KMS-11 (cell line): Measurements from ENCODE around the gene SYPL1.
"Not testable (repeated sequence)": the region's sequence is repeated elsewhere in the genome, so short reads cannot be mapped to it uniquely, and the experiment has no call there.

ENCODE experiments used
- H2AFZ ChIP-seq: fragments of 200-600 bp; sonication (generic); 2 replicates; pipeline ENCODE4 v1.6.1; 2016; ENCODE audit warnings: antibody characterized with exemption, mixed run types, low read depth
- H3K27ac ChIP-seq: fragments of 200-600 bp; sonication (generic); 2 replicates; pipeline ENCODE4 v1.6.1; 2016; ENCODE audit warnings: mild to moderate bottlenecking, mixed run types
- H3K27me3 ChIP-seq: fragments of 200-600 bp; sonication (generic); 2 replicates; pipeline ENCODE4 v1.6.1; 2017; ENCODE audit warnings: mild to moderate bottlenecking, low read depth, mixed run types, moderate library complexity; ENCODE audit not compliant: insufficient read depth
- H3K36me3 ChIP-seq: fragments of 200-600 bp; sonication (generic); 2 replicates; pipeline ENCODE4 v1.6.1; 2017; ENCODE audit warnings: mild to moderate bottlenecking, mixed run types; ENCODE audit not compliant: insufficient read depth
- H3K4me1 ChIP-seq: fragments of 200-600 bp; sonication (generic); 2 replicates; pipeline ENCODE4 v1.6.1; 2016; ENCODE audit warnings: mild to moderate bottlenecking, low read depth, mixed run types; ENCODE audit not compliant: poor library complexity, severe bottlenecking
- H3K4me2 ChIP-seq: fragments of 200-600 bp; sonication (generic); 2 replicates; pipeline ENCODE4 v1.7.0; 2016; ENCODE audit warnings: mild to moderate bottlenecking, mixed run types
- H3K4me3 ChIP-seq: fragments of 200-600 bp; sonication (generic); IDR thresholded peaks from 2 replicates; pipeline ENCODE4 v1.6.1; 2017; ENCODE audit warnings: low read depth, low read length, mixed read lengths; ENCODE audit not compliant: insufficient read depth
- H3K79me2 ChIP-seq: fragments of 200-600 bp; sonication (generic); 2 replicates; pipeline ENCODE4 v1.6.1; 2016; ENCODE audit warnings: low read depth, mixed run types; ENCODE audit not compliant: insufficient read depth
- H3K9ac ChIP-seq: fragments of 200-600 bp; sonication (generic); 2 replicates; pipeline ENCODE4 v1.6.1; 2016; ENCODE audit warnings: mild to moderate bottlenecking, mixed run types
- H4K20me1 ChIP-seq: fragments of 200-600 bp; sonication (generic); 2 replicates; pipeline ENCODE4 v1.6.1; 2016; ENCODE audit warnings: mild to moderate bottlenecking, mixed run types; ENCODE audit not compliant: insufficient read depth
- CTCF ChIP-seq: fragments of 200-600 bp; sonication (generic); conservative IDR thresholded peaks from 2 replicates; pipeline ENCODE4 v1.6.1; 2017; ENCODE audit warnings: low read depth, mild to moderate bottlenecking, antibody characterized with exemption, low read length, moderate library complexity, mixed read lengths

The SYPL1 gene

GRCh38 chr7:106139265-106140251, 27.4 kb upstream of the SYPL1 start:
- H3K9ac ChIP-seq, result no peak overlapping the region

GRCh38 chr7:106138776-106139175, 26.7 kb upstream of the SYPL1 start:
- Histone ChIP-seq H3K27me3 (no peaks in the 10 kb centered on the region), H3K36me3 (no peaks in the 10 kb centered on the region), H3K4me2 (no peak overlapping the region), H3K79me2 (no peaks in the 10 kb centered on the region), H3K4me3 (no peak overlapping the region), H3K9ac (no peak overlapping the region), H2AFZ (no peak overlapping the region), H3K4me1 (no peaks in the 10 kb centered on the region), H3K27ac (no peak overlapping the region), H4K20me1 (no peaks in the 10 kb centered on the region)
- no peak for TF ChIP-seq CTCF

More at GRCh38 chr7:106139265-106140251, 27.4 kb upstream of the SYPL1 start:
- no peaks in the 10 kb centered on the region for H4K20me1 ChIP-seq
- no peak overlapping the region for H3K4me2 ChIP-seq
- no peaks in the 10 kb centered on the region for H3K79me2 ChIP-seq
- no peak overlapping the region for H3K4me3 ChIP-seq
- no peak overlapping the region for H2AFZ ChIP-seq
- no peak overlapping the region for H3K27ac ChIP-seq
- H3K36me3 ChIP-seq, result no peaks in the 10 kb centered on the region
- H3K4me1 ChIP-seq, result no peaks in the 10 kb centered on the region
- no peaks in the 10 kb centered on the region for H3K27me3 ChIP-seq
- TF ChIP-seq CTCF, result no peak

GRCh38 chr7:106138181-106138580, 26.1 kb upstream of the SYPL1 start:
- not testable (repeated sequence) for H3K36me3 ChIP-seq, H4K20me1 ChIP-seq, H3K27me3 ChIP-seq, H2AFZ ChIP-seq, H3K4me3 ChIP-seq, H3K27ac ChIP-seq, H3K79me2 ChIP-seq, H3K9ac ChIP-seq, H3K4me2 ChIP-seq, H3K4me1 ChIP-seq

GRCh38 chr7:106134241-106134640, 22.1 kb upstream of the SYPL1 start:
- H3K9ac ChIP-seq, result no peak overlapping the region
- no peak overlapping the region for H3K4me3 ChIP-seq
- no peaks in the 10 kb centered on the region for H3K36me3 ChIP-seq
- H3K79me2 ChIP-seq, result no peaks in the 10 kb centered on the region
- H4K20me1 ChIP-seq, result no peaks in the 10 kb centered on the region
- H3K4me2 ChIP-seq, result no peak overlapping the region
- H3K4me1 ChIP-seq, result no peaks in the 10 kb centered on the region
- H3K27me3 ChIP-seq, result no peaks in the 10 kb centered on the region
- no peak overlapping the region for H2AFZ ChIP-seq
- H3K27ac ChIP-seq, result no peak overlapping the region
- no peak for TF ChIP-seq CTCF

- Histone ChIP-seq H3K27ac (no peak overlapping the region), H3K4me1 (no peaks in the 10 kb centered on the region), H4K20me1 (no peaks in the 10 kb centered on the region), H3K27me3 (no peaks in the 10 kb centered on the region), H3K36me3 (no peaks in the 10 kb centered on the region), H2AFZ (no peak overlapping the region), H3K79me2 (no peaks in the 10 kb centered on the region), H3K4me3 (no peak overlapping the region), H3K9ac (no peak overlapping the region), H3K4me2 (no peak overlapping the region)
- TF ChIP-seq CTCF, result no peak
Observed at GRCh38 chr7:106129291-106129690, 17.2 kb upstream of the SYPL1 start.
